Stimulated activated CD4-positive, alpha-beta T cell treated with anti-CD3 and anti-CD28 coated beads, Interleukin-15, amount 100 ng/mL, for 24 hours (primary cell): ENCODE measurements around the gene SYNPO.
A peak's percentile ranks its signal among the peaks of the same experiment; 100 is the strongest.

Source experiments
- DNase-seq: peaks from one replicate; pipeline ENCODE4 v3.0.0-alpha.2; 2020

SYNPO gene

GRCh38 chr5:150700594-150701377 is 60.3 kb downstream of the SYNPO start, which contains the start of gene RBM22:
Gene RBM22, minus strand, starts transcription at chr5:150701062. Its CDS starts 77 bp downstream, at chr5:150700985.
- peak; percentile 94 for DNase-seq

- DNase-seq = no peak
These were observed 63.3 kb downstream of the SYNPO start for GRCh38 chr5:150703762-150704161.

- DNase-seq = no peak
These were observed 66.4 kb downstream of the SYNPO start for GRCh38 chr5:150706776-150707390.
